Stomach (tissue), 9 donors: ENCODE data around the gene OSBPL1A. TPM values are rescaled to one million over a fixed set of nuclear protein-coding genes. Genes with fewer than 3 reads are reported as not detected.

Source experiments
- DNase-seq, 2 donors: peaks; one replicate each; pipeline versions ENCODE4 v3.0.0 to v3.0.0-alpha.2; 2013 to 2019
- H3K27ac ChIP-seq, 5 donors: fragments of 200-600 bp in 4 of 5; sonication (generic) in 4 of 5; one replicate each; pipeline ENCODE4 v1.5.1; 2013 to 2019; ENCODE audit warnings: mild to moderate bottlenecking in 1 of 5, moderate library complexity in 1 of 5
- H3K27me3 ChIP-seq, 3 donors: fragments of 200-600 bp; sonication (generic); one replicate each; pipeline ENCODE4 v1.5.1; 2017 to 2019; ENCODE audit warnings: mixed run types in 1 of 3
- H3K36me3 ChIP-seq, 4 donors: fragments of 200-600 bp; sonication (generic); 1 replicate in 3 of 4; 2 replicates in 1 of 4; pipeline ENCODE4 v1.5.1; 2016 to 2019
- H3K4me1 ChIP-seq, 4 donors: fragments of 200-600 bp; sonication (generic); one replicate each; pipeline ENCODE4 v1.5.1; 2016 to 2019
- H3K4me3 ChIP-seq, 4 donors: fragments of 200-600 bp; sonication (generic) in 3 of 4; one replicate each; pipeline ENCODE4 v1.5.1; 2016 to 2019; ENCODE audit warnings: mild to moderate bottlenecking in 1 of 4
- H3K9me3 ChIP-seq, 4 donors: fragments of 200-600 bp; sonication (generic); one replicate each; pipeline ENCODE4 v1.5.1; 2016 to 2019
- EP300 ChIP-seq: sonication (generic); formaldehyde crosslinking; IDR thresholded peaks from one replicate; pipeline ENCODE4 v1.6.1; 2017; ENCODE audit warnings: antibody characterized with exemption
- POLR2A ChIP-seq, 4 donors: fragments of 450-650 bp; IDR thresholded peaks; one replicate each; pipeline ENCODE4 v1.6.1; 2016; ENCODE audit warnings: antibody characterized with exemption in 4 of 4, control low read depth in 2 of 4, mild to moderate bottlenecking in 1 of 4, moderate library complexity in 1 of 4
- POLR2AphosphoS5 ChIP-seq, 3 donors: sonication (generic); formaldehyde crosslinking; IDR thresholded peaks; one replicate each; pipeline ENCODE4 v1.6.1; 2016; ENCODE audit warnings: antibody characterized with exemption in 3 of 3
- WGBS, 5 donors: extraction: QIAGEN DNeasy Blood & Tissue Kit in 3 of 5; methylation state at CpG; one replicate each; pipeline versions ENCODE4 v1.1.5 to v1.1.7; 2013 to 2018; 5-methylcytosine and 5-hydroxymethylcytosine counted together
- intact Hi-C: fragments of 100-400 bp; cut with DNase I; formaldehyde crosslinking; loops from one replicate; pipeline ENCODE4 v1.15.1; 2023; ENCODE audit warnings: low total_unique reads
- polyA plus RNA-seq, 3 donors: library from polyadenylated mRNA; stranded (reverse); fragments of 200-250 nt; gene quantifications; one replicate each; pipeline ENCODE4 v1.2.3, GENCODE V29; 2013
- total RNA-seq, 5 donors: library from RNA; depleted of rRNA; stranded (reverse); fragments of >200 nt; gene quantifications; one replicate each; pipeline versions ENCODE4 v1.1.0 to v1.2.3, GENCODE V29; 2014 to 2016
- TF ChIP-seq, protein P1 (sequence below), 7 experiments: fragments of 450-650 bp in 4 of 7; fragments of 200-600 bp in 3 of 7; sonication (generic) in 3 of 7; IDR thresholded peaks; one replicate each; pipeline ENCODE4 v1.5.1; 2016 to 2019; ENCODE audit warnings: antibody characterized with exemption in 7 of 7, control low read depth in 2 of 7, mild to moderate bottlenecking in 1 of 7
- donor health status: healthy with polysubstance abuse.
- donor health status: Bipolar disorder and iron deficiency.
- donor health status: healthy.

The OSBPL1A gene
- total and polyA plus RNA-seq, 8 donors: 13.6 to 129 (median 38.8) TPM

DNA sequence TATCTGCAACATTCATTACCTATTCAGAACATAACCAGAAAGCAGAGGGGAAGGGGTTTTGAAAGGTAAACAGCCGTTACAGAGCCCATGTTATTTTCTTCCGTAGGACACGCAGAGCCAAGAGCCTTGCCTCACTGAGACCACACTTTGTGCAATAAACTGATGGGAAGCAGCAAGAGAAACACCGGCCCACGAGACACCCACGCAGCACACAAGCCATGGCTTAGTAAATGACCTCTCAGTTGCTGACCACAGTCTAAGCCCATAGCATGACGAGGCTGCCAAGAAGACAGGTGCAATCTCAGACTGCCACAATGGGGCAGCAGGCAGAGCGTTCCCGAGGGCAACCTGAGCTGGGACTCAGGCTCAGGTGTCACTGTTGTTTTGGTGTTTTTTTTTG lies 199.2 kb downstream of the OSBPL1A start:
- TF ChIP-seq EP300 (no peak), POLR2A (IDR thresholded peaks at IDR 0.05) (no peak), POLR2AphosphoS5 (IDR thresholded peaks at IDR 0.05) (no peak)
- TF ChIP-seq, protein P1, sequence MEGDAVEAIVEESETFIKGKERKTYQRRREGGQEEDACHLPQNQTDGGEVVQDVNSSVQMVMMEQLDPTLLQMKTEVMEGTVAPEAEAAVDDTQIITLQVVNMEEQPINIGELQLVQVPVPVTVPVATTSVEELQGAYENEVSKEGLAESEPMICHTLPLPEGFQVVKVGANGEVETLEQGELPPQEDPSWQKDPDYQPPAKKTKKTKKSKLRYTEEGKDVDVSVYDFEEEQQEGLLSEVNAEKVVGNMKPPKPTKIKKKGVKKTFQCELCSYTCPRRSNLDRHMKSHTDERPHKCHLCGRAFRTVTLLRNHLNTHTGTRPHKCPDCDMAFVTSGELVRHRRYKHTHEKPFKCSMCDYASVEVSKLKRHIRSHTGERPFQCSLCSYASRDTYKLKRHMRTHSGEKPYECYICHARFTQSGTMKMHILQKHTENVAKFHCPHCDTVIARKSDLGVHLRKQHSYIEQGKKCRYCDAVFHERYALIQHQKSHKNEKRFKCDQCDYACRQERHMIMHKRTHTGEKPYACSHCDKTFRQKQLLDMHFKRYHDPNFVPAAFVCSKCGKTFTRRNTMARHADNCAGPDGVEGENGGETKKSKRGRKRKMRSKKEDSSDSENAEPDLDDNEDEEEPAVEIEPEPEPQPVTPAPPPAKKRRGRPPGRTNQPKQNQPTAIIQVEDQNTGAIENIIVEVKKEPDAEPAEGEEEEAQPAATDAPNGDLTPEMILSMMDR (IDR thresholded peaks at IDR 0.05): no peak
- no peaks in the 10 kb centered on the region for H3K27me3 ChIP-seq
- 80 to 98% (median 84%) methylated on average over 8 to 9 of the region's 9 CpGs for WGBS, 5 donors
- no peak for DNase-seq
- intact Hi-C loops: no loop called here
- no peak overlapping the region for H3K27ac ChIP-seq
- H3K9me3 ChIP-seq: no peaks in the 10 kb centered on the region
- peaks cover 0 to 31% (median 4%) of the 10 kb centered on the region in 4 donors for H3K4me1 ChIP-seq
- H3K36me3 ChIP-seq: peaks cover 0 to 13% (median 6%) of the 10 kb centered on the region in 4 donors
- H3K4me3 ChIP-seq: no peak overlapping the region

DNA sequence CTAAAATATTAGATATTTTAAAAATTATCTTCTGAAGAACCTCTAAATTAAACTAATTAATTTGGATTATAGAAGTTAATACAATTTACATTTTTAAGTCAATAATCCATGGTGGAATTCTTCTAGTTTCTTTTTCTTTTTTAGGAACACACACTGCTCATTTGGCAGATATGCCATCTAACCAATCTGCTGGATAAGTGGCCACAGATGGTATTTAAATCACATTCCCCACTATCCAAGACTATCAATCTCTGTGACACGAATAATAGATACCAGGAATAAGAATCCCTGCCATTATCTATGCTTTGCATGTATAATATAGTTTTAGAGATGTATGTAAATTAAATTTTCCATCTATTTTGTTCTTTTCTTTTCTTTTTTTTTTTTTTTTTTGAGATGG lies 200.2 kb downstream of the OSBPL1A start:
- no peak for DNase-seq
- no peaks in the 10 kb centered on the region for H3K27me3 ChIP-seq
- H3K4me1 ChIP-seq: peaks cover 0 to 31% (median 4%) of the 10 kb centered on the region in 4 donors
- intact Hi-C loops: no loop called here
- TF ChIP-seq, protein P1 (IDR thresholded peaks at IDR 0.05): no peak
- TF ChIP-seq EP300 (no peak), POLR2AphosphoS5 (IDR thresholded peaks at IDR 0.05) (no peak), POLR2A (IDR thresholded peaks at IDR 0.05) (no peak)
- H3K4me3 ChIP-seq: no peak overlapping the region
- 88 to 97% (median 94%) methylated on average over 1 of the region's 1 CpG for WGBS, 5 donors
- peaks cover 0 to 13% (median 6%) of the 10 kb centered on the region in 4 donors for H3K36me3 ChIP-seq
- H3K9me3 ChIP-seq: no peaks in the 10 kb centered on the region
- H3K27ac ChIP-seq: no peak overlapping the region

DNA sequence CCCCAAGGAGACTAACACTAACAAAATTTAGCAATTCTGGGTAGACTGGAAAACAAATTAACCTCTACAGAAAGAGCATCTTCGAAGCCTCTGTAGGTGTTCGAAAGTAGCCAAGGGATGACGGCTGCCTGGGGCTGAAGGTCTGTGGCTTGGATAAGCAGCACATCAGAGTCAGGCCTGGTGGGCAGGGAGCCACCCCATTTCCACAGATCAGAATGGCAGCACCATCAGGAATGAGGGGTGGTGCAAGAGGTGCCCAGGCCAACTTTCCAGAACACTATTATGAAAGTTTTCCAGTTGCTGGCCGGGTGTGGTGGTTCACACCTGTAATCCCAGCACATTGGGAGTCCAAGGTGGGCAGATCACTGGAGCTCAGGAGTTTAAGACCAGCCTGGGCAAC lies 200.9 kb downstream of the OSBPL1A start:
- 87 to 97% (median 96%) methylated on average over 3 to 4 of the region's 4 CpGs for WGBS, 5 donors
- Histone ChIP-seq H3K27ac (no peak overlapping the region), H3K9me3 (no peaks in the 10 kb centered on the region), H3K36me3 (peaks cover 0 to 13% (median 6%) of the 10 kb centered on the region in 4 donors), H3K4me3 (no peak overlapping the region), H3K4me1 (peaks cover 0 to 26% (median 2%) of the 10 kb centered on the region in 4 donors), H3K27me3 (no peaks in the 10 kb centered on the region)
- TF ChIP-seq, protein P1 (IDR thresholded peaks at IDR 0.05): no peak
- TF ChIP-seq EP300 (no peak), POLR2A (IDR thresholded peaks at IDR 0.05) (no peak), POLR2AphosphoS5 (IDR thresholded peaks at IDR 0.05) (no peak)
- intact Hi-C loops: no loop called here
- no peak for DNase-seq

DNA sequence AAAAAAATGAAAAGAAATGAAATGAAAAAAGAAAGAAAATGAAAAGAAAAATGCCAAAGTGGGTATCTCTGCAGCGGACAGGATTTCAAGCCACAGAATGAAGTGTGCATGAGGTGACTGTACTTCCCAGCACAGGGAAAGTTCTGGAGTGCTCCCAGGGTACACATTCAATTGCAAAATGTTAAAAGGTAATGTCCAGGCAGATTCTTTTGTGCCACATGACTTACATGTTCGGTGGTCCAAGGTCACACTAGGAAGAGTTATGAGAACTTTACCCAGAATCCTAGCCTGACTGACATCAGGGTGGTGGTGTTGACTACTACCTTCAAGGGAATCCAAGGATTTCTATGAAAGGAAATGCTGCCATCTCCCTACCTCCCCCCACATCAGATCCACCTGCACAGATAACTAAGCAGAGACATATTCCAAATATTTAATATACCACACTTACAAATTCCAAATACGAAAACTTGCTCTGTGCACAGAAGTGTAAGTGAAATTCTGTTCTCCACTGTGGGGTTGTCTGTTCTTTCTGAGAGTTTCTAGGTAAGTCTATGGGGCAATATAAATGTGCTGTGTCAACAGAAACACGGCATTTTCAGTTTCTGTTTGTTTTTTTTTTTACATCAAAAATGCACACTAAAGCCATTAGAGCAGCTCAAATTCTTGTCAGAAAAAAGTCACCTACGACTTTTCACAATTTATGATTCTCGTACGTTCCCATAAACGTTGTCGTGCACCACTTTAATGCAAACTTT lies 202.1 kb downstream of the OSBPL1A start:
- intact Hi-C loops: no loop called here
- TF ChIP-seq POLR2AphosphoS5 (IDR thresholded peaks at IDR 0.05) (no peak), POLR2A (IDR thresholded peaks at IDR 0.05) (no peak), EP300 (no peak)
- TF ChIP-seq, protein P1 (IDR thresholded peaks at IDR 0.05): no peak

More for the DNA sequence above, 202.1 kb downstream of the OSBPL1A start:
- Histone ChIP-seq H3K4me3 (no peak overlapping the region), H3K4me1 (peaks cover 0 to 13% (median 0%) of the 10 kb centered on the region in 4 donors), H3K36me3 (peaks cover 0 to 13% (median 6%) of the 10 kb centered on the region in 4 donors), H3K27me3 (no peaks in the 10 kb centered on the region), H3K9me3 (no peaks in the 10 kb centered on the region), H3K27ac (no peak overlapping the region)
- DNase-seq: no peak
- WGBS, 5 donors: 87 to 92% (median 89%) methylated on average over 9 of the region's 9 CpGs
